ENCODE data around the gene RAC2.

GRCh38 chr22:37213941-37214730 is 29.9 kb downstream of the RAC2 start:
- TF ChIP-seq, protein P1, sequence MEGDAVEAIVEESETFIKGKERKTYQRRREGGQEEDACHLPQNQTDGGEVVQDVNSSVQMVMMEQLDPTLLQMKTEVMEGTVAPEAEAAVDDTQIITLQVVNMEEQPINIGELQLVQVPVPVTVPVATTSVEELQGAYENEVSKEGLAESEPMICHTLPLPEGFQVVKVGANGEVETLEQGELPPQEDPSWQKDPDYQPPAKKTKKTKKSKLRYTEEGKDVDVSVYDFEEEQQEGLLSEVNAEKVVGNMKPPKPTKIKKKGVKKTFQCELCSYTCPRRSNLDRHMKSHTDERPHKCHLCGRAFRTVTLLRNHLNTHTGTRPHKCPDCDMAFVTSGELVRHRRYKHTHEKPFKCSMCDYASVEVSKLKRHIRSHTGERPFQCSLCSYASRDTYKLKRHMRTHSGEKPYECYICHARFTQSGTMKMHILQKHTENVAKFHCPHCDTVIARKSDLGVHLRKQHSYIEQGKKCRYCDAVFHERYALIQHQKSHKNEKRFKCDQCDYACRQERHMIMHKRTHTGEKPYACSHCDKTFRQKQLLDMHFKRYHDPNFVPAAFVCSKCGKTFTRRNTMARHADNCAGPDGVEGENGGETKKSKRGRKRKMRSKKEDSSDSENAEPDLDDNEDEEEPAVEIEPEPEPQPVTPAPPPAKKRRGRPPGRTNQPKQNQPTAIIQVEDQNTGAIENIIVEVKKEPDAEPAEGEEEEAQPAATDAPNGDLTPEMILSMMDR (IDR thresholded peaks at IDR 0.05 in 4 of 5, conservative IDR thresholded peaks at IDR 0.05 in 1 of 5), result no peak
- no peak for TF ChIP-seq POLR2A (IDR thresholded peaks at IDR 0.05)

All from gastrocnemius medialis (tissue), 4 donors.